Large intestine (tissue), 12 donors: ENCODE measurements around the gene TUBA4B. TPM values are rescaled to one million over a fixed set of nuclear protein-coding genes. Genes with fewer than 3 reads are reported as not detected.

Experiments used
- DNase-seq, 2 donors: peaks; one replicate each; pipeline versions ENCODE4 v3.0.0 to v3.0.0-alpha.2; 2013
- H3K27ac ChIP-seq: one replicate; pipeline ENCODE4 v1.5.1; 2013; ENCODE audit warnings: low read length
- H3K27me3 ChIP-seq: 2 replicates; pipeline ENCODE4 v1.6.1; 2013; ENCODE audit warnings: low read length; ENCODE audit not compliant: control insufficient read depth, insufficient read depth
- H3K36me3 ChIP-seq: 2 replicates; pipeline ENCODE4 v1.6.1; 2013; ENCODE audit warnings: low read length; ENCODE audit not compliant: control insufficient read depth, insufficient read depth
- H3K4me1 ChIP-seq: one replicate; pipeline ENCODE4 v1.6.1; 2013; ENCODE audit warnings: low read length; ENCODE audit not compliant: control insufficient read depth, insufficient read depth
- H3K4me3 ChIP-seq: one replicate; pipeline ENCODE4 v1.5.1; 2013; ENCODE audit warnings: low read length
- H3K9me3 ChIP-seq: one replicate; pipeline ENCODE4 v1.6.1; 2013; ENCODE audit warnings: mild to moderate bottlenecking, low read depth, low read length, moderate library complexity; ENCODE audit not compliant: control insufficient read depth
- WGBS: methylation state at CpG from one replicate; pipeline ENCODE4 v1.1.5; 2013; ENCODE audit warnings: low lambda C conversion rate; ENCODE audit not compliant: insufficient coverage; 5-methylcytosine and 5-hydroxymethylcytosine counted together
- long read RNA-seq, 11 donors: transcript quantifications; one replicate each; lab custom pipeline, GENCODE V29; 2026
- polyA plus RNA-seq: library from polyadenylated mRNA; unstranded; fragments of 120-200 nt; gene quantifications from one replicate; pipeline ENCODE4 v1.2.1, GENCODE V29; 2013

Gene TUBA4B
- polyA plus RNA-seq = not detected
- long read RNA-seq, donor 1, partial matches to known transcripts = 15 of 21 reads
- long read RNA-seq, donor 1, other reads (novel, unspliced or antisense) = 6 of 21 reads
- long read RNA-seq, donor 2 = 0 reads
- long read RNA-seq, donor 3 = 0 reads
- long read RNA-seq, donor 4 = 0 reads
- long read RNA-seq, donor 5, partial matches to known transcripts = 12 of 12 reads
- long read RNA-seq, donor 5, other reads (novel, unspliced or antisense) = 0 of 12 reads
- long read RNA-seq, donor 6 = 0 reads
- long read RNA-seq, donor 7 = 0 reads
- long read RNA-seq, donor 8 = 0 reads
- long read RNA-seq, donor 9, partial matches to known transcripts = 10 of 10 reads
- long read RNA-seq, donor 9, other reads (novel, unspliced or antisense) = 0 of 10 reads
- long read RNA-seq, donor 10, partial matches to known transcripts = 13 of 13 reads
- long read RNA-seq, donor 10, other reads (novel, unspliced or antisense) = 0 of 13 reads
- long read RNA-seq, donor 11, partial matches to known transcripts = 11 of 11 reads
- long read RNA-seq, donor 11, other reads (novel, unspliced or antisense) = 0 of 11 reads

- Histone ChIP-seq H3K36me3 (peaks cover 11% of the 10 kb centered on the region), H3K4me1 (peaks cover 48% of the 10 kb centered on the region)
- WGBS = no CpG with 5 or more reads among the region's 49 CpGs
These were observed at the start of gene TUBA4B for GRCh38 chr2:219252900-219253752. Gene TUBA4B, plus strand, starts transcription at chr2:219253243. Its CDS starts 165 bp downstream, at chr2:219253408.

DNA sequence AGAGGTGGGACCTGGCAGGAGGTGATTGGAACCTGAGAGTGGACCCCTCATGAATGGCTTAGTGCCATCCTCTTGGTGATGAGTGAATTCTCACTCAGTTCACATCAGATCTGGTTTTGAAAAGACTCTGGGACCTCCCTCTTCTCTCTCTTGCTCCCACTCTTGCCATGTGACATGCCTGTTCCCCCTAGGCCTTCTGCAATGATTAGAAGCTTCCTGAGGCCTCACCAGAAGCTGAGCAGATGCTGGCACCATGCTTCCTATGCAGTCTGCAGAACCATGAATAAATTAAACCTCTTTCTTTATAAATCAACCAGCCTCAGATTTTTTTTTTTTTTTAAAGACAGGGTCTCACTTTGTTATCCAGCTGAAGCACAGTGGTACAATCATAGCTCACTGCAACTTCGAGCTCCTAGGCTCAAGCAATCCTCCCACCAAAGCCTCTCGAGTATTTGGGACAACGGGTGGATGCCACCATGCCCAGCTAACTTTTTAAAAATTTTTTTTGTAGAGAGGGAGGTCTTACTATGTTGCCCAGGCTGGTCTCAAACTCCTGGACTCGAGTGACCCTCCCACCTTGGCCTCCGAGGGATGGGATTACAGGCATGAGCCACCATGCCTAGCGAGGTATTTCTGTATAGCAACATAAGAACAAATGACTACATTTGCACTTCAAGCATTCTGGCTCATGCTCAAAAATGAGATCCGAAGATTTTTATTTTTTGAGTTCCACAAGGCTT lies 48.4 kb upstream of the TUBA4B start:
- Histone ChIP-seq H3K36me3 (peaks cover 21% of the 10 kb centered on the region), H3K9me3 (peaks cover 3% of the 10 kb centered on the region), H3K27ac (no peak overlapping the region), H3K4me3 (no peak overlapping the region), H3K4me1 (peaks cover 19% of the 10 kb centered on the region), H3K27me3 (no peaks in the 10 kb centered on the region)
- 80% methylated on average over 1 of the region's 7 CpGs for WGBS
- no peak for DNase-seq

More at GRCh38 chr2:219252900-219253752, at the start of gene TUBA4B:
- H3K4me3 ChIP-seq = peak within 1 kb of the TSS; percentile 45
- peaks cover 46% of the 10 kb centered on the region for H3K27me3 ChIP-seq
- DNase-seq = peak in 1 of 2 donors; percentile 49
- H3K9me3 ChIP-seq = no peaks in the 10 kb centered on the region
- H3K27ac ChIP-seq = peak within 1 kb of the TSS; percentile 15

DNA sequence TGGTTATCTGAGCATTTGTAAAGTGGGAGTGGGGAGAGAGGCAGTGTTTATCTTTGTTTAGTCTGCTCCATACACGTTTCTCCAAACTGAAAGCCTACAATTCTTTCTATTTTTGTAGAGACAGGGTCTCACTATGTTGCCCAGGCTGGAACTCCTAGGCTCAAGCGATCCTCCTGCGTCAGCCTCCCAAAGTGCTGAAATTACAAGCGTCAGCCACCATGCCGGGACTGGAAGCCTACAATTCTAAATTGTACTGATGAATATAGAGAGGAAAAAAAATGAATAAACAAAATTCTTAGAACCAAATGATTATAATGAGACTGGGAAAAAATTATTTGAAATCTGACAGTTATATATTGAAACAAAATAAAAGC lies 47.9 kb upstream of the TUBA4B start:
- no peak overlapping the region for H3K4me3 ChIP-seq
- no peak for DNase-seq
- no CpG with 5 or more reads among the region's 5 CpGs for WGBS
- H3K27me3 ChIP-seq = no peaks in the 10 kb centered on the region
- H3K9me3 ChIP-seq = peaks cover 3% of the 10 kb centered on the region
- H3K27ac ChIP-seq = no peak overlapping the region
- H3K36me3 ChIP-seq = peaks cover 26% of the 10 kb centered on the region
- H3K4me1 ChIP-seq = peaks cover 19% of the 10 kb centered on the region

DNA sequence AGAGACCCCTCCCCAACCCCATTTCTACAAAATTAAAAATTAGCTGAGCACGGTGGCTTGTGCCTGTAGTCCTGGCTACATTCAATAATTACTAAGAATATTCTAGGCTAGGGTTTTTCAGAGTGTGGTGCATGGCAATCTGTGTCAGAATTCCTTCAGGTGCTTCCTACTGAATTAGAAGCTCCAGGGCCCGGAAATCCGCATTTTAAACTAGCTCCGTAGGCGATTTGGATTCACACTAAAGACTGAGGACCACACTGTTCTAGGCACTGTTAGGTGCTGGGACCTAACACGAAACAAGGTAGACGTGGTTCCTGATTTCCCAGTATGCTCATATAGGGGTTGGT lies 47.1 kb upstream of the TUBA4B start:
- peaks cover 3% of the 10 kb centered on the region for H3K9me3 ChIP-seq
- no peaks in the 10 kb centered on the region for H3K27me3 ChIP-seq
- no peak for DNase-seq
- H3K27ac ChIP-seq = peak overlapping the region; percentile 99
- H3K4me3 ChIP-seq = peak overlapping the region; percentile 87
- no CpG with 5 or more reads among the region's 7 CpGs for WGBS
- peaks cover 19% of the 10 kb centered on the region for H3K4me1 ChIP-seq
- peaks cover 34% of the 10 kb centered on the region for H3K36me3 ChIP-seq

DNA sequence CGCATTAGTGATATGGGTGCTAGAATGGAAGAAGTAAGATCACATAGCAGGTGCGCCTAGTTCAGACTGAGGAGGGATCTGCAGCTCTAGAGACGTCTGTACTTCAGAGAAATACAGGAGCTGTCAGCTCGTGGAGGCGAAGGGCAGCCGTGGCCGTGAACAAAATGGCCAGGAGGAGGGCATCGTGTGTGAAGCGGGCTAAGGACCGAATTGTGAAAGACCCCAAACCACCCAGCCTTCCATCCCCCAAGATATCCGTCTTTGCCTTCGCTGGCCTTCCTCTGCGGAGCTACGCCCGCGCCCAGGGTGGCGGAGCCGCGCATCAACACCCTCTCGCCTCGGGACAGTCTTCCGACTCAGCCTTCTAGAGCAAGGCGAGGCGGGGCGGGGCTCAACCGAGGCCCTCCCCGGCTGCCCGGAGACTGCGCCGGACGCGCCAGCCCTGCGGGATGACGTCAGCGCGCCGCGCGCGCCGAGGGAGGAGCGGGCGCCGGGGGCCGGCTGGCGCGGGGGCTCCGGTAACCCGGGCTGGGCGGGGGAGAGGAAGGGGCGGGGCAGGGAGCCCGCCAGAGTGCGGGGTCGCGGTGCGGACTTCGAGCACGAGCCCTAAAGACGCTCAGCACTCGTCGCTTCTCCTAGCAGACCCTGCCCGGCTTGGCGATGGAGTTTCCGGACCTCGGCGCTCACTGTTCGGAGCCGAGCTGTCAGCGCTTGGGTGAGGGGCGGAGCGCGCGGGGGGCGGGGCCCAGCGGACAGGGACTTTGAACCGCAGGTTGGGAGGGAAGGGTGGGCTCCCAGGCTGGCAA lies 46.5 kb upstream of the TUBA4B start, which contains the start of gene ZFAND2B:
ZFAND2B (plus strand) TSS at position 455 of the 806 bp plus-strand sequence; CDS start at position 661, 206 bp downstream.
- H3K27me3 ChIP-seq = no peaks in the 10 kb centered on the region
- H3K36me3 ChIP-seq = peaks cover 40% of the 10 kb centered on the region
- peaks cover 19% of the 10 kb centered on the region for H3K4me1 ChIP-seq
- 0% methylated on average over 3 of the region's 76 CpGs for WGBS
- peak within 1 kb of the TSS; percentile 87 for H3K4me3 ChIP-seq
- H3K27ac ChIP-seq = peak within 1 kb of the TSS; percentile 99
- peak; percentile 97 for DNase-seq
- H3K9me3 ChIP-seq = no peaks in the 10 kb centered on the region

DNA sequence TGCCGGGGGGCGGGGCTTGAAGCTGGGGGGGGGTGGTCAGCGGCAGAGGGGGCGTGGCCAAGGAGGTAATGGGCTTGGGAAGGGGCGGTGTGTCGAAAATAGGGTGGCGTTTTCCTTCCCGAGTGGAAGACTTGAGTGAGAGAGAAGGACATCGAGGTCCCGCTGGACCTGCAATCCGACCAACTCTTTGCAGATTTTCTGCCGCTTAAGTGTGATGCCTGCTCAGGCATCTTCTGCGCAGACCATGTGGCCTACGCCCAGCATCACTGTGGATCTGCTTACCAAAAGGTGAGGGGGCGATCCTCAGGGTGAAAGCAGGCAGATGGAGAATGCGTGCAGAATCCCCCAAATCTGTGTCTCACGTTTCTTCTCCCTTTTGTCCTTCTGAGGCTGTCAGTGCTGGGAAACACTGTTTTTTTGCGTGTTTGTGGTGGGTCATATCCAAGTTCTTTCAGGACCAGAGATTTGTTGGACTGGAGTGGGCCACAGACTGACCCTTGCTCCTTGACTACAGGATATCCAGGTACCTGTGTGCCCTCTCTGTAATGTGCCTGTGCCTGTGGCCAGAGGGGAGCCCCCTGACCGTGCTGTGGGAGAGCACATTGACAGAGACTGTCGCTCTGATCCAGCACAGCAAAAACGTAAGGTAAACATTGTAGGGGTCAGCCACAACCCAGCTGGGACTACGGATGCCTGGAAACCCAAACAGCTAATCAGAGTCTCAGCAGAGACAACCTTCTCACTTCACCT lies 45.7 kb upstream of the TUBA4B start:
- peaks cover 19% of the 10 kb centered on the region for H3K4me1 ChIP-seq
- H3K9me3 ChIP-seq = no peaks in the 10 kb centered on the region
- WGBS = no CpG with 5 or more reads among the region's 22 CpGs
- H3K27me3 ChIP-seq = no peaks in the 10 kb centered on the region
- peaks cover 43% of the 10 kb centered on the region for H3K36me3 ChIP-seq
- H3K27ac ChIP-seq = peak overlapping the region; percentile 98
- no peak for DNase-seq
- peak overlapping the region; percentile 87 for H3K4me3 ChIP-seq

- Histone ChIP-seq H3K9me3 (no peaks in the 10 kb centered on the region), H3K36me3 (peaks cover 51% of the 10 kb centered on the region), H3K4me3 (no peak overlapping the region), H3K4me1 (peaks cover 19% of the 10 kb centered on the region), H3K27ac (no peak overlapping the region), H3K27me3 (no peaks in the 10 kb centered on the region)
- WGBS = no CpG with 5 or more reads among the region's 17 CpGs
- no peak for DNase-seq
These were observed 44.9 kb upstream of the TUBA4B start for GRCh38 chr2:219207884-219208740.

DNA sequence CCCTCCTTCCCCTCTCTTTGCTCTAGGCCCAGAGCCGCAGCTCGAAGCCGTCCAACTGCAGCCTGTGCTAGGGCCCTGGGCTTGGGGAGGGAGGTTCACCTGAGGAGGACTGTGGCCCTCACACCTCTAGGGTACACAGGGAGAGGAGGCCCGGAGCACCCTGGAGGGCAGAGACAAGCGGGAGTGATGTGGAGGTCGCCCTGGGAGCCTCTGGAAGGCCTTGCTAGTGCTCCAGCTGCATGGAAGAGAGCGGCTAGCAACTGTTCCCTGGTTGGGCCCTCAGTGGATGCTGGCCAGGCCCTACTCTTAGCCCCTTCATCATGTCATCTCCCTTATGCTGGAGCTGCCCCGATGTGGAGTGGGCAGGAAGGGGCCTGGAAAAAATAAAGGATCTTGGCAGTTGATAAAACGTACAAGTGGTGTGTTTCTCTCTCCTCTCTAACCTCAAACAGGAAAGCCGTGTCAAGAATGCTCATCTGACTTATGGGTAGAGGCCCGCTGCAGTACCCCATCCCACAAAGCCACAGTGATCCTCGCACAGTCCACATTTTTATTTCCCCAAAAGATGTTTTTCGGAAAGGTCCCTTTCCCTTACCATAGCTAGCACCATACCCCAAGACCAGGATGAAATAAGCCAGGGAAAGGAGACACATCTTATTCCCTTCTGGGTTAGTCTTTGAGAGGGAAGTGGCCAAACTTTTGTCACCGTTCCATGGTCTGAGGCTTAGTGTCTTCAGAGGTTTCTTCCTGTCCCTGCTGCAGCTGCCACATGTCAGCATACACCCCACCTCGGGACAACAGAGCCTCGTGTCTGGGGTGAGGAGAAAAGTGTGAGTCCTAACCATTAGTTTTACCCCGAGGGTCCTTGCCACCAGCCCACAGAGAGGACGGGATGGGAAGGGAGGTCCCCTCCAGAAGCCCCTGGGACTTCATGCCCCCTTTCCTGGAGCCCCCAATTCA lies 43.5 kb upstream of the TUBA4B start:
- Histone ChIP-seq H3K4me1 (peaks cover 19% of the 10 kb centered on the region), H3K4me3 (no peak overlapping the region), H3K27ac (no peak overlapping the region), H3K36me3 (peaks cover 65% of the 10 kb centered on the region), H3K27me3 (no peaks in the 10 kb centered on the region), H3K9me3 (no peaks in the 10 kb centered on the region)
- 87% methylated on average over 3 of the region's 18 CpGs for WGBS
- no peak for DNase-seq
